WERI-Rb-1 (cell line): ENCODE results near the gene RALGAPB.

Source experiments
- DNase-seq: peaks from one replicate; pipeline ENCODE4 v3.0.0-alpha.2; 2020
- H3K27ac ChIP-seq: fragments of 250-450 bp; sonication (Bioruptor Pico); 2 replicates; pipeline ENCODE4 v1.5.1; 2020; ENCODE audit warnings: mild to moderate bottlenecking, moderate library complexity
- H3K27me3 ChIP-seq: fragments of 250-450 bp; sonication (Bioruptor Pico); 2 replicates; pipeline ENCODE4 v1.5.1; 2021; ENCODE audit warnings: mild to moderate bottlenecking, low read depth, moderate library complexity; ENCODE audit not compliant: insufficient read depth, severe bottlenecking
- H3K36me3 ChIP-seq: fragments of 250-450 bp; sonication (Bioruptor Pico); 2 replicates; pipeline ENCODE4 v1.5.1; 2020; ENCODE audit warnings: mild to moderate bottlenecking, moderate library complexity
- H3K4me3 ChIP-seq: 2 replicates; pipeline ENCODE4 v1.5.1; 2011; ENCODE audit warnings: low read depth, mild to moderate bottlenecking, control low read depth, low read length
- H3K9me3 ChIP-seq: fragments of 250-450 bp; sonication (Bioruptor Pico); 2 replicates; pipeline ENCODE4 v1.5.1; 2021; ENCODE audit warnings: mild to moderate bottlenecking, moderate library complexity; ENCODE audit not compliant: severe bottlenecking
- TF ChIP-seq, protein P1 (sequence below): IDR thresholded peaks from 2 replicates; pipeline ENCODE4 v1.5.1; 2011; ENCODE audit warnings: low read depth, mild to moderate bottlenecking, control low read depth, inconsistent platforms, low read length

RALGAPB gene

DNA sequence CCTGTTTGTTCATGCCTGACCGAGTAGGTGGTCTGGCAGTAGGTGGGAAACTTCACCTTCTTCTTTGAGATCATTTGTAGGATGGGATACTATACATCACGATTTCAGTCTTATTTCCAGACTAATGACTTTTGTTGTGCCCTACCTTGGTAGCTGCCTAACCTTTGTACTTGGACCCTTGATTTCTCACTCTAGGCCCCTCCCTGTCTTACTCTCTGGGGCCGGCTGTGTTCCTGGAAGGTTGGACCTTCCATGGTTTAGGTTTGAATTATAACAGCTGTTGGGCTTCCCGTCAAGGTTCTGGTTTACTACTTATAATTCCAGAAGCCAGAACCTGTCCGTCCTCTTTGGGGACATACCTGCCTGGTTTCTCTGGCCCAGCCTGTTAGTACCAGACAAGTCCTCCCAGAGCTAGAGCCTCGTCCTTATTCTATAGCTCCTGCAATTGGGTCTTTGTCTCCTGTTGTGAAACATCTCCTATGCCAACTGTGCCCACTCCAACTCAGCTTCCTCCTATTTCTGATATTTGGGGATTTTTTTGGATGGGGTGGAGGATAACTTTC, 93.5 kb downstream of the RALGAPB start:
- TF ChIP-seq, protein P1, sequence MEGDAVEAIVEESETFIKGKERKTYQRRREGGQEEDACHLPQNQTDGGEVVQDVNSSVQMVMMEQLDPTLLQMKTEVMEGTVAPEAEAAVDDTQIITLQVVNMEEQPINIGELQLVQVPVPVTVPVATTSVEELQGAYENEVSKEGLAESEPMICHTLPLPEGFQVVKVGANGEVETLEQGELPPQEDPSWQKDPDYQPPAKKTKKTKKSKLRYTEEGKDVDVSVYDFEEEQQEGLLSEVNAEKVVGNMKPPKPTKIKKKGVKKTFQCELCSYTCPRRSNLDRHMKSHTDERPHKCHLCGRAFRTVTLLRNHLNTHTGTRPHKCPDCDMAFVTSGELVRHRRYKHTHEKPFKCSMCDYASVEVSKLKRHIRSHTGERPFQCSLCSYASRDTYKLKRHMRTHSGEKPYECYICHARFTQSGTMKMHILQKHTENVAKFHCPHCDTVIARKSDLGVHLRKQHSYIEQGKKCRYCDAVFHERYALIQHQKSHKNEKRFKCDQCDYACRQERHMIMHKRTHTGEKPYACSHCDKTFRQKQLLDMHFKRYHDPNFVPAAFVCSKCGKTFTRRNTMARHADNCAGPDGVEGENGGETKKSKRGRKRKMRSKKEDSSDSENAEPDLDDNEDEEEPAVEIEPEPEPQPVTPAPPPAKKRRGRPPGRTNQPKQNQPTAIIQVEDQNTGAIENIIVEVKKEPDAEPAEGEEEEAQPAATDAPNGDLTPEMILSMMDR, result no peak
- peaks cover 14% of the 10 kb centered on the region for H3K36me3 ChIP-seq
- DNase-seq, result no peak

DNA sequence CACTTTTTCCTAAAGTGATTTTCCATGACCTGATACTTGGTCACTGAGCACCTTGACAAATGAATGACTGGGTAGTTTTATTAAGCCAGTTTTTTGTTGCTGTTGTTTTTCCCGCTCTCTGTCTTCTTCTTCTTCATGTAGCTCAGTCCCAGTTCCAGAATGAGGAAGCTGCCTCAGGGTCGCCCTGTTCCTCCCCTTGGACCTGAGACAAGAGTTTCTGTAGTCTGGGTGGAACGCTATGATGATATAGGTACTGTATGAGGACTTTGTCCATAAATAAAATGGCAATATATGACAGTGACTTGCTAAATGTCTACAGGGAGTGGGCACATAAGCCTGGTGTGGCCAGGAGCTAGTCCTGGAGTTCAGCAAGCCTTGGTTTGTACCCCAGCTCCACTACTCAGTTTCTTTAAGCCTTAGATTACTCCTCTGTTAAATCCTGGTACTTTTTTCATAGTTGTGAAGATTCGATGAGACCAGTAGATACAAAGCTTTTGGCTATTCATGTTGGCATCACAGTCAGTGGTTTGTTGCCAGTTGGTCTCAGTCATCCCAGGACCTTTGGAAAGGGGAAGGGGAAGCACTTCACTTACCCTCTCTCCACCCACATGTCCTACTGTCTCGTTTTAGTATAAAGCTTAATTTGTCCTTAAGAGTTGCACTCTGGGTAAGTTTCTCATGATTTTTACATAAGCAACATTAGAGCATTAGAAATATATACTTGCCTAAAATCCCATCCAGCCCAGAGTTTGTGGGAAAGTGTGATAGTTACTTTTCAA, 97.3 kb downstream of the RALGAPB start:
- TF ChIP-seq, protein P1, result no peak
- H3K9me3 ChIP-seq, result no peaks in the 10 kb centered on the region
- H3K4me3 ChIP-seq, result no peak overlapping the region
- no peak for DNase-seq
- peaks cover 28% of the 10 kb centered on the region for H3K36me3 ChIP-seq
- H3K27ac ChIP-seq, result no peak overlapping the region
- no peaks in the 10 kb centered on the region for H3K27me3 ChIP-seq

More for the DNA sequence above, 93.5 kb downstream of the RALGAPB start:
- Histone ChIP-seq H3K4me3 (no peak overlapping the region), H3K27me3 (no peaks in the 10 kb centered on the region), H3K9me3 (no peaks in the 10 kb centered on the region), H3K27ac (no peak overlapping the region)

DNA sequence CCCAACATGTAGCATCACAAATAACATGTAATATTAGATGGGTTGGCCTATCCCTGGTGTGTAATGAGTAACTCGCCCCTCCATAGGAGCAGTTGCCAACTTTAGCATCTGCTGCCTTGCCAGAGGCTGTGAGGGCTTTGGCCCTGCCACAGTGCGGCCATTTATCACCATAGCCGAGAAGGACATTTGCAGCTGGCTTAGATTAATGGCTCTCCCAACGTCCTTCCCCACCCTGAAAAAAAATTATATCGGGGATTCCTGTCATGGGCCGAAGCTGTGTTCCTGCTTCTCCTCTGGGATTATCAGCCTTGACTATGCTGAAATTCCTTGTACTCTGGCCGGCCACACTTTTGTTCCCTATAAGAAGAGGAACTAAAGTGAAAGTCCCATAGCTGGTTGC, 100.8 kb downstream of the RALGAPB start:
- H3K36me3 ChIP-seq, result peaks cover 35% of the 10 kb centered on the region
- no peaks in the 10 kb centered on the region for H3K27me3 ChIP-seq
- H3K27ac ChIP-seq, result no peak overlapping the region
- TF ChIP-seq, protein P1, result no peak
- no peak overlapping the region for H3K4me3 ChIP-seq
- no peaks in the 10 kb centered on the region for H3K9me3 ChIP-seq
- DNase-seq, result no peak

DNA sequence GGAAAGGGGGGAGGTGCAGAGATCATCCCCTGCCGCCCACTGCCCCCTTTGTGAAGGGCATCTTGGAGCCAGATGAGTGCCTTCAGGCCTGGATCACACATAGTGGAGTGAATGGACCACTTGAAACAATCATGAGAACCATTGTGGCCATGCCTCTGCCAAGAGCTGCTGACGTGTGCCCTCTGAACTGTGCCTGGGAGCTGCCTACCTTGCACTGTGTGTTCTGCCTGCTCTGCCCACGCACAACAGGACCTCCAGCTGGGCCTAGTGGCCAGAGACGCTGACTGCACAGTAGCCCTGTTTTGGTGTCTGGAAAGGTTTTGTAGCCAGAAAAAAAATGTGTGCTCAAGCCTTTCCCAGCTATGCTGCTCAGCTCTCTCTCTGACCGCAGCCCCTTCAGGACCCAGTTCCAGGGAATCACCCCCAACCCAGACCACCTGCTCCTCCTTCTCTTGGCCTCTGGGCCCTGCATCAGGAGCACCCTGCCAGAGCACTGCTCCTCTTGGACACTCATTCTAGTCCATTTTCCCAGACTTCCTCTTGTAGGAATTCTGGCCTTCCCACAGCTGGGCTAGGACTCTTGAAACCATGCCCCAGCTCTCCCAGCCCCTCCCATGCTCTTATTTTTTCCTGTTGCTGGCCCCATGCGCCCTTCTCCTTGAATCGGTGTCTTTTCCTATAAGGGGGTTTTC, 106.7 kb downstream of the RALGAPB start:
- TF ChIP-seq, protein P1, result no peak
- H3K9me3 ChIP-seq, result no peaks in the 10 kb centered on the region
- no peak for DNase-seq
- H3K27ac ChIP-seq, result no peak overlapping the region
- no peak overlapping the region for H3K4me3 ChIP-seq
- H3K27me3 ChIP-seq, result no peaks in the 10 kb centered on the region
- H3K36me3 ChIP-seq, result peaks cover 22% of the 10 kb centered on the region

DNA sequence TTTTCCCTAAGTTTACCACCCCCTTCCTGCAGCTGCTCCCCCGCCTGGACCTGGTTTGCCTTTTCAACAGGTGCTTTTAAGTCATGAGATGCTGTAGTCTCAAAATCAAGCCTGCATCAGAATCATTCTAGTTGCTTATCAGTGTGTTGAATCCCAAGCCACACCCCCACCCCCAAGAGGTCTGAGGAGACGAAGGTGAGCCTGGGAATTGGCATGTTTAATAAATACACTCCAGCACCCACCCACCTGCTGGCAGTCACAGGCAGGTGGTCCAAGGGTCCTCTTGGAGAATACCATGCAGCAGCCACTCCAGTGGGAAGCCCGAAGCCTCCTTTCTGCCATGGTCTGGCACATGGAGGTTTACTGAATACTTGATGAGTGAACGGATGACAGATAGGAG, 107.3 kb downstream of the RALGAPB start:
- TF ChIP-seq, protein P1, result no peak

More for the DNA sequence above, 107.3 kb downstream of the RALGAPB start:
- no peak for DNase-seq
- H3K36me3 ChIP-seq, result peaks cover 17% of the 10 kb centered on the region
- no peaks in the 10 kb centered on the region for H3K9me3 ChIP-seq
- H3K27me3 ChIP-seq, result no peaks in the 10 kb centered on the region
- no peak overlapping the region for H3K4me3 ChIP-seq
- H3K27ac ChIP-seq, result no peak overlapping the region
